Right ventricle myocardium superior (tissue), 1 donor: Measurements from ENCODE around the gene FRMD3. TPM values are rescaled to one million over a fixed set of nuclear protein-coding genes. Genes with fewer than 3 reads are reported as not detected.
"Not testable (repeated sequence)": the region's sequence is repeated elsewhere in the genome, so short reads cannot be mapped to it uniquely, and the experiment has no call there.

Experiments
- ATAC-seq: fragments of 200-7000 bp; cut with Tn5 transposase; one replicate; pipeline ENCODE4 v1.9.1; 2020; ENCODE audit warnings: mild to moderate bottlenecking; ENCODE audit not compliant: poor library complexity
- DNase-seq: peaks from one replicate; pipeline ENCODE4 v3.0.0-alpha.2; 2020
- intact Hi-C: fragments of 100-400 bp; cut with DNase I; formaldehyde crosslinking; loops from one replicate; pipeline ENCODE4 v1.11.2; 2022
- total RNA-seq: library from RNA; stranded (reverse); fragmentation: NEBNext Ultra II Directional; extraction: Animal tissue kit (Norgen Biotek cat#: 25700); gene quantifications from one replicate; pipeline ENCODE4 v1.2.1, GENCODE V29; 2021
- donor health status: DM: no; HTN: yes; CAD: no; lungs with severe emphysema.

The FRMD3 gene
- total RNA-seq, 1 donor from 2014 or later = 93.2 TPM

- DNase-seq = no peak
- intact Hi-C loops = no loop called here
- ATAC-seq = no peak
Measured at GRCh38 chr9:83382421-83382820, 155.8 kb downstream of the FRMD3 start.

GRCh38 chr9:83379045-83379444 is 159.2 kb downstream of the FRMD3 start:
- intact Hi-C loops = no loop called here
- DNase-seq (no peak), ATAC-seq (no peak)

GRCh38 chr9:83372957-83373356 is 165.2 kb downstream of the FRMD3 start:
- intact Hi-C loops = no loop called here

GRCh38 chr9:83367326-83367725 is 170.9 kb downstream of the FRMD3 start:
- no peak for ATAC-seq
- intact Hi-C loops = no loop called here
- no peak for DNase-seq

More at GRCh38 chr9:83372957-83373356, 165.2 kb downstream of the FRMD3 start:
- DNase-seq (no peak), ATAC-seq (no peak)

DNA sequence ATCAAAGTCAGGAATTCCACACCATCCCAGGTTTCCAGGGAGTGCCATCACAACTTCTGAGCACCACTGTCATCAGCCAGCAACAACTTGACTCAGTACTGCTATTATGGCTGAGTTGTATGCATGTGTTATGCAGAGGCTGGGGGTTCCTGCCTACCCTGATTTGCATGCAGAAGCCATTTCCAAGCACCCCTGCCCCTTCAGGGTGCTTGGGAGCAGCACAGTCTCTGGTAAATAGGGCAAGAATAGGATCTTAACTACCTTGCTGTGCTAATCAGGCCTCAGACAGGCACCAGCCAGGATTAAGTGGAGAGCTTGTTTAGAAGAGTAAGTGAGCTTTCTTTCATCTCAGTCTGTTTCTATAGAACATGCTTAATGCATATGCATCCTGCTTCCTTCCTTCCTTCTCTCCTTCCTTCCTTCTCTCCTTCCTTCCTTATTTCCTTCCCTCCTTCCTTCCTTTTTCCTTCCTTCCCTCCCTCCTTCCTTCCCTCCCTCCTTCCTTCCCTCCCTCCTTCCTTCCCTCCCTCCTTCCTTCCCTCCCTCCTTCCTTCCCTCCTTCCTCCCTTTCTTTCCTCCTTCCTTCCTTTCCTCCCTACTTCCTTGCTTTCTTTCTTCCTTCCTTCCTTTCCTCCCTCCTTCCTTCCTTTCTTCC is 175.7 kb downstream of the FRMD3 start:
- DNase-seq = no peak
- no peak for ATAC-seq
- intact Hi-C loops = no loop called here

DNA sequence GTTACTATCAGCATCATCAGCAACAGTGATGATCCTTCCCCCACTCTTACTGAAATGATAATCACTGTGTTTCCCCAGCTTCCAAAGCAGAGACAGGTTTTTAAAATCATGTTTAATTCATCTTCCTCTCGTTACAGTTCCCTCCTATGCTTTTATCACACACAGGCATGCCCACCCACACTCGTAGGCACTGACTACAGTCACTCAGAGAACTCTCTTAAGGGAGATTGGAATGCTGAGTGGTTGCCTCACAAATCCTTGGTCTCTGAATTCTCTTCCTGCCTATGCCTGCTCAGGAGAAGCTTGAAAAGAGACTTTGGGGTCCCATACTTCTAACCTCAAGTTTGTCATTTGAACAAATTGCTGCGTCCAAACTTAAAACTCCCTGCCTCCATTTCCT is 179.2 kb downstream of the FRMD3 start:
- ATAC-seq (no peak), DNase-seq (no peak)
- intact Hi-C loops = no loop called here

DNA sequence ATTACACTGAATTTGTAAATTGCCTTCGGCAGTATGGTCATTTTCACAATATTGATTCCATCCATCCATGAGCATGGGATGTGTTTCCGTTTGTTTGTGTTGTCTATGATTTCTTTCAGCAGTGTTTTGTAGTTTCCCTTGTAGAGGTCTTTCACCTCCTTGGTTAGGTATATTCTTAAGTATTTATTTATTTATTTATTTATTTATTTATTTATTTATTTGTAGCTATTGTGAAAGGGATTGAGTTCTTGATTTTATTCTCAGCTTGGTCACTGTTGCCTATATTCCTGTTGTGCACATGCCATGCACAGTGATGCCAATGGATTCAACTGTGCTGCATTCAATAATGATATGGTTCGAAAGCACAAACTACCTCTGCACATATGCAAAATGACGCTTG is 179.7 kb downstream of the FRMD3 start:
- DNase-seq, intact Hi-C loops, ATAC-seq: not testable (repeated sequence)

DNA sequence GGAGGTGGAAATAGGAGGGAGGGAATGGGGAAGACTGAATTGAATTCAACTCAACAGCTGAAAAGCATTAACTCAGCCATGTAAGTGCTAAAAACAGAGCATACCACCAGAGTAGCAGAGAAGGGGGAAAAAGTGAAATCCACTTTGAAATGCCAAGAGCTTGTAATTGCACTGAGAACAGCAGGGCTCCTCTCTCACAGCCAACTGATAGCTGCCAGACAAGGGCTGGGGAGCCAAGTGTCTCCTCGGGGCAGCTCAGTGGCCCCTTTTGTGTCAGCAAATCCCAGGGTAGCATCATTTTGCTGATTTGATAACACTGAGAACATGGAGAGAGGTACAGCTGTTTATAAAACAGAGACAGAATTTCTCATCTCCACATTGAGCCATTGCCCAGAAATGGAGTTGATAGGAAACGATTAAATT is 182.5 kb downstream of the FRMD3 start:
- peak; percentile 88 for ATAC-seq
- intact Hi-C loops = no loop called here
- DNase-seq = peak; percentile 70

DNA sequence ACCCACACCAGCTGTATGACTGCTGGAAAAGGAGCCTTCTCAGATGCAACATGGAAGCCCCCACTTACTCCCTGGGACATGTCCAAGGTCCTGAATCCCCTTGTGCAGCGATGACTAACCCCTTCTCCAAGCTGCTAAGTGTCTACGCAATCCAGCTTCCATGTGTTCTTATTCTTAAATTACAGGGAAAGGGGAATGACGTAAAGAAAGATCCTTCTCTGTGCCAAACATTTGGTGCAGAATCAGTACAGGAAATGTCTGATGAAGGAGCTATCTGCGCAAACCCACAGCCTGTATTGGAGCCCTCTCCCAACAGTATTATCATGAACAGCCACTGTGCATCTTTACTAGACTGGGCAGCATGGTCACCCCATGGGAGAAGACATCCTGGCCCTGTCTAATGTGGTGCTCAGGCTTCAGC is 183.2 kb downstream of the FRMD3 start:
- intact Hi-C loops = no loop called here
- ATAC-seq (peak; percentile 77), DNase-seq (peak; percentile 45)

DNA sequence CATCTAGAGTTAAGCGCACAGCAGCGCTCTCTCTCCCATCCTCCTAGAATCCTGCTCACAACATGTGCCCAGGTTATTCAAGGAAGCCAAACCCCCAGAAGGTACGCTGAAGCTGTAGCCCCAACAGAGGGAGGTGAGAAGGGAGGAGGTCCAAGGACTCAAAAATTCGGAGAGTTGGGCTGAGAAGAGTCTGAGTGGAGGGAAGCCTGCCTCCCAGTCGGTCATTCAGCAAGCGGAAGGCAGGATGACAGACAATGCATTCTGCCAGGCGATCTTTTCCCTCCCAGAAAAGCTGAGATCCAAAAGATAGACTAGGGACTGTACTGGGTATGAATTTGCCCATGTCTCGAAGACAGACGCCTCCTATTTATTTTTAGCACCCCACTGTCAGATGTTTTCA is 189.2 kb downstream of the FRMD3 start:
- no peak for ATAC-seq
- intact Hi-C loops = no loop called here

GRCh38 chr9:83346655-83347420 is 191.4 kb downstream of the FRMD3 start:
- intact Hi-C loops = no loop called here
- DNase-seq = no peak
- peak; percentile 39 for ATAC-seq

More for the DNA sequence above, 189.2 kb downstream of the FRMD3 start:
- DNase-seq = no peak

DNA sequence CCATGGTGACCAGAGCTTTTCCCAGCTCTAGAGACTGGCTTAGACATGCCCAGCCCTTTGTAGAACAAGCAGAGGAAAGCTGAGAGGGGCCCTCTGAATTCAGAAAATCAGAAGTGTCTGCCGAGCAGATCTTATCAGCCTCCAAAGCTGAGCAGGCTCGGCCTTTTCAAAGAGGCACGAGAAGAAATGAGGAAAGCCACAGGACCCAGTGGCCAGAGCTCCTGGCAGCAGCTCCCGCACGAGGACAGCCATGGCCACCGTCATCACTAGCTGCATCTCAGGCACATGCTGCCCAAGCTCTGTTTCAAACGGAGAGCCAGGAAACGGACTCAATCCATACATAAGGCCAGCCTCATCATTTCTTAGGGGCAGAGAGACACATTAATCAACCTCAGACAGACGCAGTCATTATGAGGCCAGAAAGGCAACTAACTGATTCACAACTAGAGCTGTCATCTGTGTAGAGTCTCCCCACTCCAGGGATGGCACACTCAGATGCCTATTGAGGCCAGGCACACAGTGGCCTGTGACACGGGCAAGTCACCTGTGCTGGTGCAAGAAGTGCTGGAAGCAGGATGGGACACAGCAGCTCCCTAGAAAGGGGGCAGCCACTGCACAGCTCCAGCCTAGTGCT is 194.7 kb downstream of the FRMD3 start:
- no peak for DNase-seq

GRCh38 chr9:83342731-83343130 is 195.5 kb downstream of the FRMD3 start:
- no peak for DNase-seq
- intact Hi-C loops = no loop called here
- no peak for ATAC-seq

More for the DNA sequence above, 194.7 kb downstream of the FRMD3 start:
- intact Hi-C loops = no loop called here
- no peak for ATAC-seq

- no peak for DNase-seq
- intact Hi-C loops = no loop called here
- no peak for ATAC-seq
Measured at GRCh38 chr9:83342006-83342405, 196.2 kb downstream of the FRMD3 start.

- no peak for DNase-seq
- no peak for ATAC-seq
- intact Hi-C loops = no loop called here
Measured at GRCh38 chr9:83340451-83340850, 197.8 kb downstream of the FRMD3 start.

DNA sequence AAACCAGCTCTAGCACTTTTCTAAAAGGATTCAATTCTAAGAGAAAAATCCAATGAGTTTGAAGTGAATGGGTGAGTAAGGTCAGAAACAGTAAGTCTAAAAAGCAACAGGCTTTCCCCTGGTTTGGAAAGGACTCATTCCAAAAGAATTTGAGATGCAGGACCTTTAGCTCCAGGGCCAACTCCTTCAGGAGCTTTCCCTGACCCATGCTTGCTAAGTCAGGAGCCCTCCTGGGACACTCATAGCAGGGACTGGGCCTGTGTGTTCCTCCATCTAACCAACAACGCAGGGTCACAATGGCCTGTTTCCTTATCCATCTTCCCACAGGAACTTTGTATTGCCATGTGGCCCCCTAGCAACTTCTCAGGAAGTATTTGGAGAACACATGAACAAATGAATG is 198.8 kb downstream of the FRMD3 start:
- ATAC-seq = peak; percentile 62
- no peak for DNase-seq
- intact Hi-C loops = loop anchor here (5.0 kb wide), 1 partner anchor 258 kb away; no protein-coding TSS in a partner anchor

- intact Hi-C loops = loop anchor here (5.0 kb wide), 1 partner anchor 261 kb away; no protein-coding TSS in a partner anchor
- no peak for ATAC-seq
Measured at GRCh38 chr9:83336706-83337105, 201.5 kb downstream of the FRMD3 start.

GRCh38 chr9:83334320-83334719 is 203.9 kb downstream of the FRMD3 start:
- ATAC-seq = peak; percentile 96
- peak; percentile 86 for DNase-seq

More at GRCh38 chr9:83336706-83337105, 201.5 kb downstream of the FRMD3 start:
- no peak for DNase-seq

More at GRCh38 chr9:83334320-83334719, 203.9 kb downstream of the FRMD3 start:
- intact Hi-C loops = loop anchor here (5.0 kb wide), 2 partner anchors 117 to 208 kb away; no protein-coding TSS in a partner anchor
